Cardiac septum (tissue), 1 donor: ENCODE data around the gene LLGL1. TPM values are rescaled to one million over a fixed set of nuclear protein-coding genes. Genes with fewer than 3 reads are reported as not detected.

Source experiments
- DNase-seq: peaks from one replicate; pipeline ENCODE4 v3.0.0-alpha.2; 2020; ENCODE audit warnings: low spot score
- intact Hi-C: fragments of 100-400 bp; cut with DNase I; formaldehyde crosslinking; loops from one replicate; pipeline ENCODE4 v1.14.0; 2022
- total RNA-seq: library from RNA; stranded (reverse); fragmentation: NEBNext Ultra II Directional; extraction: Animal tissue kit (Norgen Biotek cat#: 25700); gene quantifications from one replicate; pipeline ENCODE4 v1.2.1, GENCODE V29; 2021
- donor health status: DM: no; HTN: no; CAD: no.

Gene LLGL1
- total RNA-seq, 1 donor from 2014 or later: 9.6 TPM

DNA sequence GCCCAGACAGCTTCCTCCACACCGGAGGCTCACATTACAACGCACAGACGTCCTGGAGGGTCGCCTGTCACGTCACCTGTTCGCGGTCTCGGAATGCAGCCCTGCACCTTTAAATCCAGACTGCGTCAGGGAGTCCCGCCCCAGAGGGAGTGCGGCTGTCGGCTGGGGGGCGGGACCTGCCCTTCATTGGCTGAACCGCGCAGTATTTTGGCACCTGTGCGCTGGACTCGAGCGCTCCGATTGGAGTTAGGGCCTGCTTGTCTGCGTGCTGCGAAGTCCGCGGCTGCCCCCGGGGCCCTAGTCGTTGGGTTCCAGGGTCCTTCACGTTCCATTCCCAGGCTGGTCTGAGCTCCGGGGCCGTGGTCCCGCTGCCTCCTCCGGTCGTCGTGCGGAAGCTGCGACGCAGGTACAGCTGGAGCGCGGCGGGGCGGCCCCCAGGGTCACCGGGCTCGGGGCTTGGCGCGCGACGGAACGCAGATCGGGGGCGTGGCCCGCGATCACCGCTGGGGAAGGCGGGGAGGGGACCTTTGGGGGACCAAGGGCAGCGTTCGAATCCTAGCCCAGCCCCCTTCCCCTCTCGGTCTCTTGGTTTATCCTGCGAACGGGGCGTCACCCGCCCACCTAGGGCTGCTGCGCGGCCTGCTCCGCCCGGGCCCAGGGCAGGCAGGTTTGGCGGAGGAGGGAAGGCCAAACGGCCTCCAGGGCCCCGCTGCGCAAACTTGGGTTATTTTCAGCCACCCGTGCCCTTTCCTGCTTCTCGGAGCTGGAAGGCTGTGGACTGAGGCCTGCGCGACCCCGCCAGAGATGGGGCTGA, 35.1 kb downstream of the LLGL1 start, which contains the start of gene MIEF2:
TSS of gene MIEF2 (plus strand) at position 331 of the 814 bp plus-strand sequence. CDS start 2,059 bp downstream, outside the sequence.
- intact Hi-C loops: loop anchor here (2.0 kb wide), 3 partner anchors 36 to 76 kb away; partner anchors contain the start of genes LLGL1, SMCR8 and TOP3A
- peak; percentile 98 for DNase-seq

DNA sequence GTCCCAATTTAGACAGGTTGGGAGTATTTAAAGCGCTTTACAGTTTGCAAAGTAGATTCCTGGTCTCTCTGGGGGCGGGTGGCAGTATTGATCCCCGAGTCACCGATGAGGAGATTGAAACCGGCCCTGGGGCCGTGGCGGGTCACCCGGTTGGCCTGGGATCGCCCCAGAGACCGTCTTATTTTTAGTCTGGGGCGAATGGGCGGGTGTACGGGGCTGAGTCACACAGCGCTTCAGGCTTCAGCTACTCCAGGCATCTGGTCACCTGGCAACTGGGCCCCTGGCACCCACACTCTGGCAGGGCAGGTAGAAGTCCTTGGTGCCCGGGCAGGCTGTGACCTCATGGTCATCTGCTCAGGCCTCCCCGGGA, 35.7 kb downstream of the LLGL1 start:
- intact Hi-C loops: loop anchor here (2.0 kb wide), 3 partner anchors 36 to 76 kb away; partner anchors contain the start of genes LLGL1, SMCR8 and TOP3A
- peak; percentile 94 for DNase-seq

DNA sequence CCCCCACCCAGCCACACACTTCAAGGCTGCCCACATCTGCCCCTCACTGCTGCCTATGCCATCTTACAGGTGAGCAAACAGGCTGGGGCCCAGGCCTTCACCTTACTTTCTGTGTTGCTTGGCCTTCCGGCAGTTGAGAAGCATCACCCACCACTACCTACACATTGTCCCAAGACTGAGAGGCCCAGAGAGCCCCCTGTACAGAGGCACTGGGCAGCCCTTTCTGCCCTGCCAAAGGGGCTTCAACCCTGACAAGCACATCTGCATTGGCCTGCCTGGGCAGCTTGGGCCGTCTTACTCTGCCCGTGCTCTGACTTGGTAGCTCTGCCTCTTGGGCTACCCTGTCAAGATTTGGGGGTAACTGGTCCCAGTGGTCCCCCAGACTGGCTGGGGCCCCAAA, 36.2 kb downstream of the LLGL1 start:
- intact Hi-C loops: loop anchor here (2.0 kb wide), 3 partner anchors 37 to 77 kb away; partner anchors contain the start of genes LLGL1, SMCR8 and TOP3A
- DNase-seq: no peak

GRCh38 chr17:18262111-18262510, 36.7 kb downstream of the LLGL1 start:
- intact Hi-C loops: no loop called here
- no peak for DNase-seq

DNA sequence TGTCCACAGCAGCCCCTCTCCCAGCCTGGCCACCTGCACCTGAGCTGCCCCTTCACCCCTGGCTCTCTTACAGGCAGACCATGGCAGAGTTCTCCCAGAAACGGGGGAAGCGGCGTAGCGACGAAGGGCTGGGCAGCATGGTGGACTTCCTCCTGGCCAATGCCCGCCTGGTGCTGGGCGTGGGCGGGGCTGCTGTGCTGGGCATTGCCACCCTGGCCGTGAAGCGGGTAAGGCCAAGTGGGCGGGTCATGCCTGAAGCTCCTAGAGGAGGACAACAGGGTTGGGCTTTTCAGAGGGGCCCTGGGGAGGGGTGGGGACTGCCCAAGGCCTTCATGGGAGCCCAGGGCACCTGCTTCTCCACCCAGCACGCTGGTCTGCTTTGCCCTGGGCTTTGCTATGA, 37.2 kb downstream of the LLGL1 start:
- no peak for DNase-seq

DNA sequence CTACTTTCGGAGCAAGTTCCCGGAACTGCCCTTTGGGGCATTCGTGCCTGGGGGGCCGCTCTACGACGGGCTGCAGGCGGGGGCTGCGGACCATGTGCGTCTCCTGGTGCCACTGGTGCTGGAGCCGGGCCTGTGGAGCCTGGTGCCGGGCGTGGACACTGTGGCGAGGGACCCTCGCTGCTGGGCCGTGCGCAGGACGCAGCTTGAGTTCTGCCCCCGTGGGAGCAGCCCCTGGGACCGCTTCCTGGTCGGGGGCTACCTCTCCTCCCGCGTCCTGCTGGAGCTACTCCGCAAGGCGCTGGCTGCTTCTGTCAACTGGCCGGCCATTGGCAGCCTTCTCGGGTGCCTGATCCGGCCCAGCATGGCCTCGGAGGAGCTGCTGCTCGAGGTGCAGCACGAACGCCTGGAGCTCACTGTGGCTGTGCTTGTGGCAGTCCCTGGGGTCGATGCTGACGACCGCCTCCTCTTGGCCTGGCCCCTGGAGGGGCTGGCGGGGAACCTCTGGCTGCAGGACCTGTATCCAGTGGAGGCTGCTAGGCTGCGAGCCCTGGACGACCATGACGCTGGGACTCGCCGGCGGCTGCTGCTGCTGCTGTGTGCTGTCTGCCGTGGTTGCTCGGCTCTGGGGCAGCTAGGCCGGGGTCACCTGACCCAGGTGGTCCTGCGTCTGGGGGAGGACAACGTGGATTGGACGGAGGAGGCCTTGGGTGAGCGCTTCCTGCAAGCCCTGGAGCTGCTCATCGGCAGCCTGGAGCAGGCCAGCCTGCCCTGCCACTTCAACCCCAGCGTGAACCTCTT, 38.6 kb downstream of the LLGL1 start:
- intact Hi-C loops: no loop called here
- DNase-seq: no peak

More for the DNA sequence above, 37.2 kb downstream of the LLGL1 start:
- intact Hi-C loops: no loop called here

- intact Hi-C loops: no loop called here
- no peak for DNase-seq
Measured at GRCh38 chr17:18267366-18267765, 41.9 kb downstream of the LLGL1 start.

GRCh38 chr17:18267927-18268711, 42.7 kb downstream of the LLGL1 start:
- intact Hi-C loops: no loop called here
- no peak for DNase-seq

DNA sequence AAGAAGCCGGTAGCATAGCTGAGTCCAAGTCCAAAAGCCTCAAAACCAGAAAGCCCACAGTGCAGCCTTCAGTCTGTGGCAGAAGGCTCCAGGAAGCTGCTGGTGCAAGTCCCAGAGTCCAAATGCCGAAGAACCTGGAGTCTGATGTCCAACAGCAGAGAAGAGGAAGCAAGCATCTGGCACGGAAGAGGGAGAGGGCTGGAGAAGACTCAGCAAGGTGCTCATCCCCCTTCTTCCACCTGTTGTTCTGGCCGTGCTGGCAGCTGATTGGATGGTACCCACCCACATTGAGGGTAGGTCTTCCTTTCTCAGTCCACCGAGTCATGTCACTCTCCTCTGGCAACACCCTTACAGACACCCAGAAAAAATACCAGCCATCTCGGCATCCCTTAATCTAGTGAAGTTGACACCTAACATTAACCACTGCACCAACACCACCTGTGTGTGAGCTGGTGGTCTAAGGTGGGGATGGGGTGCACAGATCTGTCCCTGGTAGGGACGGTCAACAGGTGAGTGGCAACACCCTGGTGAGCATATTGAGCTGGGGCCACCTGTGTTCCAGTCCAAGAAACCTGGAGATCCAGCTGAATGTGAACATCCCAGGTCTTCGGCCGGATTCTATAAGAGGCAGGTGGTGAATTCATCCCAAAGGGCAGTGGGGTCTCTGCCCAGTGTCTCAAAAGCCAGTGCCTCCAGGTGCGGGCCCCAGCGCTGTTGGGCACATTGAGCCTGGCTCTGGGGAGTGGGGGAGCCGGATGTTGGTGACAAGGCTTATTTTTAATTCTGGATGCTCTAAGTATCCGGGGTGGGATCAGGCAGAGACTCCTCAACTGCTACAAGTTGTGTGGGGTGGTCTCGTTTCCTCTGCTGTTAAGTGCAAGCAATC, 44.9 kb downstream of the LLGL1 start:
- intact Hi-C loops: no loop called here
- DNase-seq: no peak

- intact Hi-C loops: no loop called here
- no peak for DNase-seq
Measured at GRCh38 chr17:18277076-18277475, 51.6 kb downstream of the LLGL1 start.

GRCh38 chr17:18278867-18279266, 53.4 kb downstream of the LLGL1 start:
- no peak for DNase-seq
- intact Hi-C loops: no loop called here

DNA sequence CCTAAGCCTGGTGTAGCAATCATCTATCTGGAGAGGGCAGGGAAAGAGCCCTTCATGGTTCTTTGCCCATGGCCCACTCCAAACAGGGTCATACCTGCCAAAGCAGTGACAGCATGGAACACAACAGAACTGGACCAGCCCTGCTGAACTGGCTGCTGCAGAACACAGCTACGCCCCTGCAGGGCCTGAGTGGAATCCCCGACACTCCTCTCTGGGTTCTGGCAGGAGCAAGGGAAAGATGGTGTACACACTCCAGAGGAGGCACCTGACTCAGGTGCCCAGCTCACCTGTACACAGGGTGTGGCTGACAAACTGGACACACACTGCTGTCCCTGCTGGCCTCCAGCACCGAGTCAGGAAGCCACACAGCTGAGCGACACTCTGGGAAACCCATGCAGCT, 54.8 kb downstream of the LLGL1 start:
- intact Hi-C loops: no loop called here
- DNase-seq: no peak

- no peak for DNase-seq
- intact Hi-C loops: no loop called here
Measured at GRCh38 chr17:18280766-18281371, 55.4 kb downstream of the LLGL1 start.

DNA sequence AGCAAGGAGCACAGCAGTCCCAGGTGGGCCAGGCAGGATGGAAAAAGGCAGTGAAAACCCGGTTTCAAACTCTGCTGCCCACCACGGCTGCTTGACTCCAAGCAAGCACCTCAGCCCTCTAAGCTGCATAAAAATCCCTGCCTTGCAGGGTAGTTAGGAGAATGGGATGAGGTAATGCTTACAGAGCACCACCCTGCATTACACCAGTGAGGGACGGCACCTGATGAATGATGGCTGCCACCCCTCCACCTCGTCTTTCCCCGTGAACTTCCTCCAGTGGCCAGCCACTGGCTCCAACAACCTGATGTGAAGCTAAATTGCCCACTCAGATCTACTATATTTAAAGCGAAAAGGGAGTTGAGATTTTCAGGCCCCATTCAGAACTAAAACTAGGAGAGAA, 56.4 kb downstream of the LLGL1 start:
- no peak for DNase-seq
- intact Hi-C loops: no loop called here

DNA sequence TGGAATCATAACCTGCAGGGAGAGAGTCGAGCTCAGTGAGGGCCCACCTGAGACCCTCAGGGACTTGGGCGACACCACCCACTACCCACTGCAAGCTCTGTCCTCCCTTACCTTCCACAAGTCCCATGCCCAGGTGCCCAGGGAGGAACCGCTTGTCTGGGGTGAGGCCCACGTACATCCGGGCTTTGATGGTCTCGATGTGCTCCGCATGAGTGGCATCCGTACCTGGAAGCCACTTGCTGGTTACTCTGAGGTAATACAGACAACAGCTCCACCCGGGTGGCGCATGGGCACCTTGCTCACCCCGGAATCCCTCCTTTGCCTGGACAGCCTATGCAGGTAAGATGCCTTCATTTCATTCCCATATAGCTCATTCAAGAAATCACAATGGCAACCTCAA, 59.9 kb downstream of the LLGL1 start:
- intact Hi-C loops: no loop called here
- DNase-seq: no peak

DNA sequence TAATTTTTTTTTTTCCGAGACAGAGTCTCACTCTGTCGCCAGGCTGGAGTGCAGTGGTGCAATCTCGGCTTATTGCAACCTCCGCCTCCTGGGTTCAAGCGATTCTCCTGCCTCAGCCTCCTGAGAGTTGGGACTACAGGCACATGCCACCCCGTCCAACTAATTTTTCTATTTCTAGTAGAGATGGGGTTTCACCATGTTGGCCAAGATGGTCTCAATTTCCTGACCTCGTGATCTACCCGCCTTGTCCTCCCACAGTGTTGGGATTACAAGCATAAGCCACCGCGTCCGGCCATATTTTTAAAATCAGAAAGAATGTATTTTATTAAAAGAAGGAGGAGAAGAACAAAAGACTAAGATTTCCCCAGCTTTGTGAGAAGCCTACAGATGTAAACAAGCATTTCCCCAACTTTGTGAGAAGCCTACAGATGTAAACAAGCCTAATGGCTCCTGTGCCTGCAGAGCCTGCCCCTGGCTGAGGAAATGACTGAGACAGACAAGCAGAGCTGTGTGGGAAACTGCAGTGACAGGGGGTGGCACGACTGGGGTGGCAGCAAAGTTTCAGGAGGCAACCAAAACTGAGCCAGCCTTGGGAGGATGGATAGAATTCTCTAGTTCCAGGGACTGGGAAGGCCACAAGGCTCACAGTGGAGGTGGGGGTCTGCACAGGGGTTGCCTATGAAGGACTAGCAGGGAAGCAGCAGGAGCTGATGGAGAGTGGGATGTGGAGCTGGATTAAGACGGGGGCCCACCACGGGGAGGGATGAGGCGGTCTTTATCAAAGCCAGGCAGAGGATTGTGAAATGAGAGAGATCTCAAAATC, 66.5 kb downstream of the LLGL1 start:
- intact Hi-C loops: no loop called here
- no peak for DNase-seq
